ENCODE data around the gene GAS5. TPM values are rescaled to one million over a fixed set of nuclear protein-coding genes. Genes with fewer than 3 reads are reported as not detected.
A peak's percentile ranks its signal among the peaks of the same experiment; 100 is the strongest.
"Not testable (repeated sequence)": the region's sequence is repeated elsewhere in the genome, so short reads cannot be mapped to it uniquely, and the experiment has no call there.

The GAS5 gene
- total RNA-seq, 1 donor from 2014 or later, result 397 TPM

DNA sequence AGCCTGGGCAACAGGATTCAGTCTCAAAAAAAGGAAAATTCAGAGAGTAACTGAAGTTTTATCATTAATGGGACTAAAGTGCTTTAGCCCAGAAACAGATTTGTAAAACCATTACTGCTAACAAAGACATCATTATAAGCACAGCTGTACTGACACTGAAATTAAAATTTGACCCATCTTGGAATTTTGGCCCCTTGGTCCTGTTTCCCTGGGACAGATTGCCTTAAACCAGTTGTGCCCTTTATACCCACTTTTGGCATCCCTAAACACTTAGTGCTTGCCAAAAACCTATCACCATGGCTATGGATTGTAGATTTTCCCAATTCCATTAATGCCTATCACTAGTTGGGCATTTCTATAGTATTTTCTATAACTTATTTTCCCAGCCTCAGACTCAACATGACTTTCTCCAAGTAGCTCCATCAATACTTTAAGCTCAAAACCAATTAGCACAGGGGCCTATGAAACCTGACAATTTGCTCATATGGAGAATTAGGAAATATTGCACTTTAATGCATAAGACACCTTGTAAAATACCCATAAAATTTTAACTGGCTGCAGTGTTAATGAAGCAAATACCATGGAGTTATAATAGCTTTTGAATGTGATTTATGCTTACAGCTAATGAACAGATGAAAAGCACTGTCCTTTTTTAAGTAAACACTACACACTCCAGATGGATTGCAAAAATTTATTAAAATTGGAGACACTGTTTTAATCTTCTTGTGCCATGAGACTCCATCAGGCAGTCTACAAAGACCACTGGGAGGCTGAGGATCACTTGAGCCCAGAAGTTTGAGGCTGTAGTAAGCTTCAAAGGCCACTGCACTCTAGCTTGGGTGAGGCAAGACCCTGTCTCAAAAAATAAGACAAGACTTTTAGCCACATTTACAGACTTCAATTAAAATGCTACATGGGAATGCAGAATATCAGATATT lies 4.3 kb downstream of the GAS5 start:
- H3K9me3 Mint-ChIP-seq (ENCODE audit: unreplicated experiment), result no peaks in the 10 kb centered on the region
- H3K4me1 Mint-ChIP-seq (ENCODE audit: unreplicated experiment), result peaks cover 28% of the 10 kb centered on the region
- H3K27me3 Mint-ChIP-seq (ENCODE audit: unreplicated experiment), result peaks cover 8% of the 10 kb centered on the region
- peak overlapping the region; percentile 69 for H3K4me3 Mint-ChIP-seq (ENCODE audit: unreplicated experiment)
- H3K36me3 Mint-ChIP-seq (ENCODE audit: low read depth, unreplicated experiment), result peaks cover 38% of the 10 kb centered on the region
- H3K27ac Mint-ChIP-seq (ENCODE audit: unreplicated experiment), result peak overlapping the region; percentile 36
- TF ChIP-seq, protein P1, sequence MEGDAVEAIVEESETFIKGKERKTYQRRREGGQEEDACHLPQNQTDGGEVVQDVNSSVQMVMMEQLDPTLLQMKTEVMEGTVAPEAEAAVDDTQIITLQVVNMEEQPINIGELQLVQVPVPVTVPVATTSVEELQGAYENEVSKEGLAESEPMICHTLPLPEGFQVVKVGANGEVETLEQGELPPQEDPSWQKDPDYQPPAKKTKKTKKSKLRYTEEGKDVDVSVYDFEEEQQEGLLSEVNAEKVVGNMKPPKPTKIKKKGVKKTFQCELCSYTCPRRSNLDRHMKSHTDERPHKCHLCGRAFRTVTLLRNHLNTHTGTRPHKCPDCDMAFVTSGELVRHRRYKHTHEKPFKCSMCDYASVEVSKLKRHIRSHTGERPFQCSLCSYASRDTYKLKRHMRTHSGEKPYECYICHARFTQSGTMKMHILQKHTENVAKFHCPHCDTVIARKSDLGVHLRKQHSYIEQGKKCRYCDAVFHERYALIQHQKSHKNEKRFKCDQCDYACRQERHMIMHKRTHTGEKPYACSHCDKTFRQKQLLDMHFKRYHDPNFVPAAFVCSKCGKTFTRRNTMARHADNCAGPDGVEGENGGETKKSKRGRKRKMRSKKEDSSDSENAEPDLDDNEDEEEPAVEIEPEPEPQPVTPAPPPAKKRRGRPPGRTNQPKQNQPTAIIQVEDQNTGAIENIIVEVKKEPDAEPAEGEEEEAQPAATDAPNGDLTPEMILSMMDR (IDR thresholded peaks at IDR 0.05; ENCODE audit: unreplicated experiment), result no peak
- DNase-seq (ENCODE audit: low spot score), result no peak

DNA sequence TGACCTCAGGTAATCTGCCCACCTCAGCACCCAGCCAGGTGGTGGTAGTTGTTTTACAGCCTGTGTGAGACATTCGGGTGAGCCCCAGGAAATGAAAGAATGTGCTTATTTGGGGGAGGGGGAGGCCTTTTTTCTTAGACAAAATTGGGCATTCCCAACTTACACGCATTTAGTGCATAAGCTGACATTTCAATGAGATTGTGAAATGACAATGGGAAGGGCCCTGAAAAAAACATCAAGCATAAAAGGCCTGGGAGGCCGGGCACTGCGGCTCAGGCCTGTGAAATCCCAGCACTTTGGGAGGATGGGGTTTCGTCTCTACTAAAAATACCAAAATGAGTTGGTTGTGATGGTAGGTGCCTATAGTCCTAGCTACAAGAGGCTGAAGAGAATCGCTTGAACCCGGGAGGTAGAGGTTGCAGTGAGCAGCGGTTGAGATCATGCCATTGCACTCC lies 5.0 kb downstream of the GAS5 start:
- peak overlapping the region; percentile 74 for H3K4me3 Mint-ChIP-seq (ENCODE audit: unreplicated experiment)
- TF ChIP-seq, protein P1 (IDR thresholded peaks at IDR 0.05; ENCODE audit: unreplicated experiment), result no peak
- peaks cover 28% of the 10 kb centered on the region for H3K4me1 Mint-ChIP-seq (ENCODE audit: unreplicated experiment)
- H3K36me3 Mint-ChIP-seq (ENCODE audit: low read depth, unreplicated experiment), result peaks cover 38% of the 10 kb centered on the region
- DNase-seq (ENCODE audit: low spot score), result no peak
- no peaks in the 10 kb centered on the region for H3K9me3 Mint-ChIP-seq (ENCODE audit: unreplicated experiment)
- H3K27ac Mint-ChIP-seq (ENCODE audit: unreplicated experiment), result no peak overlapping the region
- H3K27me3 Mint-ChIP-seq (ENCODE audit: unreplicated experiment), result peaks cover 6% of the 10 kb centered on the region

DNA sequence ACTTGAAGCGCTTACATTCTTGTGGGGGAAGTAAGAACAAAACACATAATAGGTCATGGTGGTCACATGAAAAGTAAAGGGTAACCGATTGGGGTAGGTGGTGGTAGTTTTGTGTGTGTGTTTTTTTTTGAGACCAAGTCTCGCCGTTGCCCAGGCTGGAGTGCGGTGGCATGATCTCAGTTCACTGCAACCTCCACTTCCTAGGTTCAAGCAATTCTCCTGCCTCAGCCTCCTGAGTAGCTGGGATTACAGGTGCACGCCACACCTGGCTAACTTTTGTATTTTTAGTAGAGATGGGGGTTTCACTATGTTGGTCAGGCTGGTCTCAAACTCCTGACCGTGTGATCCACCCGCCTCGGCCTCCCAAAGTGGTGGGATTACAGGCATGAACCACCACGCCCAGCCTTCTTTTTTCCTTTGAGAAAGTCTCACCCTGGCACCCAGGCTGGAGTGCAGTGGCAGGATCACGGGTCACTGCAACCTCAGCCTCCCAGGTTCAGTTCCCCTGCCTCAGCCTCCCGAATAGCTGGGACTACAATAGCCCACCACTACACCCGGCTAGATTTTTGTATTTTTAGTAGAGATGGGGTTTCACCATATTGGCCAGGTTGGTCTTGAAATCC lies 5.5 kb downstream of the GAS5 start:
- H3K27me3 Mint-ChIP-seq (ENCODE audit: unreplicated experiment); H3K9me3 Mint-ChIP-seq (ENCODE audit: unreplicated experiment); DNase-seq (ENCODE audit: low spot score); H3K27ac Mint-ChIP-seq (ENCODE audit: unreplicated experiment): not testable (repeated sequence)
- peaks cover 30% of the 10 kb centered on the region for H3K4me1 Mint-ChIP-seq (ENCODE audit: unreplicated experiment)
- peaks cover 44% of the 10 kb centered on the region for H3K36me3 Mint-ChIP-seq (ENCODE audit: low read depth, unreplicated experiment)
- H3K4me3 Mint-ChIP-seq (ENCODE audit: unreplicated experiment), result peak overlapping the region; percentile 74

DNA sequence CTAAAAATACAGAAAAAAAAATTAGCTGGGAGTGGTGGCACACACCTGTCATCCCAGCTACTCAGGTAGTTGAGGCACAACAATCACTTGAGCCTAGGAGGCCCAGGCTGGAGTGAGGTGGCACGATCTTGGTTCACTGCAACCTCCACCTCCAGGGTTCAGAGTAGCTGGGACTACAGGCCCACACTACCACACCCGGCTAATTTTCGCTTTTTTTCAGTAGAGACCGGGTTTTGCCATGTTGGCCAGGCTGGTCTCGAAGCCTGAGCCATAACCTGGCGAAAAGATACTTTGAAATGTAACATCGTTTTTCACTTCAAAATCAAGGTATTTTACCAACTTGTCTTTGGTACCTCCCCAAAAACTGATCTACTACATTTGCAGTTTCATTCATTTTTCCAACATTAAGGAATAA lies 6.1 kb downstream of the GAS5 start:
- Mint-ChIP-seq H3K27ac (ENCODE audit: unreplicated experiment) (no peak overlapping the region), H3K4me1 (ENCODE audit: unreplicated experiment) (peaks cover 28% of the 10 kb centered on the region), H3K27me3 (ENCODE audit: unreplicated experiment) (peaks cover 3% of the 10 kb centered on the region), H3K9me3 (ENCODE audit: unreplicated experiment) (no peaks in the 10 kb centered on the region), H3K4me3 (ENCODE audit: unreplicated experiment) (no peak overlapping the region), H3K36me3 (ENCODE audit: low read depth, unreplicated experiment) (peaks cover 41% of the 10 kb centered on the region)
- TF ChIP-seq, protein P1 (IDR thresholded peaks at IDR 0.05; ENCODE audit: unreplicated experiment), result no peak
- no peak for DNase-seq (ENCODE audit: low spot score)

DNA sequence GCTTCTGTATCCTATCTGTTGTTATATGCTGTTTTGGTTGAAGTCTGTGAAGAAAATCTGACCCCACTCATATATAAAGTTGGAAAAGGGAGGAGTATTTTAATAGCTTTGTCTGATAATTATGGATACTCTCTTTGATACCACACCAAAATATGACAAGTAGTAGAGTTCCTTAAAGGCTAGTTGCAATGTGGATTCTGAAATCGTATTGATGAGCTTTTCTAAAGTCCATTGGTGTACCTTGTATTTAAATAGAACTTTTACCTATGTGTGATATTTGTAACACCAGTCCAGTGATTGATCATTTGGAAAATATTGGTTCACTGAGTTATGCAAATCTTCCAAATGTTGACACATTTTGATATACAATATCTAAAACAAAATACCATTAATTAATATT lies 7.7 kb downstream of the GAS5 start:
- H3K36me3 Mint-ChIP-seq (ENCODE audit: low read depth, unreplicated experiment), result peaks cover 30% of the 10 kb centered on the region
- H3K4me1 Mint-ChIP-seq (ENCODE audit: unreplicated experiment), result peaks cover 21% of the 10 kb centered on the region
- no peak for DNase-seq (ENCODE audit: low spot score)
- H3K27me3 Mint-ChIP-seq (ENCODE audit: unreplicated experiment), result peaks cover 3% of the 10 kb centered on the region
- peak overlapping the region; percentile 22 for H3K27ac Mint-ChIP-seq (ENCODE audit: unreplicated experiment)
- no peak overlapping the region for H3K4me3 Mint-ChIP-seq (ENCODE audit: unreplicated experiment)
- TF ChIP-seq, protein P1 (IDR thresholded peaks at IDR 0.05; ENCODE audit: unreplicated experiment), result no peak
- no peaks in the 10 kb centered on the region for H3K9me3 Mint-ChIP-seq (ENCODE audit: unreplicated experiment)

DNA sequence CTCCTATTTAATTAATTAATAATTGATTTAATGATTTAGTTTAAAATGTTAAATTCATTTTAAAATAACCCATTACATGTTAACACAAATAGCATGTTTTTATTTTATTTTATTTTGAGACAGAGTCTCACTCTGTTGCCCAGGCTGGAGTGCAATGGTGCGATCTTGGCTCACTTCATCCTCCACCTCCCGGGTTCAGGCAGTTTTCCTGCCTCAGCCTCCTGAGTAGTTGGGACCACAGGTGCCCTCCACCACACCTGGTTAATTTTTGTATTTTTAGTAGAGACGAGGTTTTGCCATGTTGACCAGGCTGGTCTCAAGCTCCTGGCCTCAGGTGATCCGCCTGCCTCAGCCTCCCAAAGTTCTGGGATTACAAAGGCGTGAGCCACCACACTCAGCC lies 8.2 kb downstream of the GAS5 start:
- H3K4me3 Mint-ChIP-seq (ENCODE audit: unreplicated experiment); H3K27ac Mint-ChIP-seq (ENCODE audit: unreplicated experiment); H3K9me3 Mint-ChIP-seq (ENCODE audit: unreplicated experiment); H3K27me3 Mint-ChIP-seq (ENCODE audit: unreplicated experiment); DNase-seq (ENCODE audit: low spot score): not testable (repeated sequence)
- Mint-ChIP-seq H3K36me3 (ENCODE audit: low read depth, unreplicated experiment) (peaks cover 31% of the 10 kb centered on the region), H3K4me1 (ENCODE audit: unreplicated experiment) (peaks cover 21% of the 10 kb centered on the region)

All from endothelial cell (in vitro differentiated cells).